ENCODE measurements around the gene ZNF584. TPM values are rescaled to one million over a fixed set of nuclear protein-coding genes. Genes with fewer than 3 reads are reported as not detected.

Gene ZNF584
- total RNA-seq, 1 donor from 2014 or later = 11.5 TPM

- no peak for DNase-seq (ENCODE audit: low spot score)
Observed at GRCh38 chr19:58385891-58386575, 22.4 kb upstream of the ZNF584 start.

- peak; percentile 98 for DNase-seq (ENCODE audit: low spot score)
Observed at GRCh38 chr19:58386576-58387337, 21.7 kb upstream of the ZNF584 start, which contains the start of gene RPS5. TSS of gene RPS5 (plus strand) at chr19:58387269. CDS start at chr19:58388138, 869 bp downstream.

- DNase-seq (ENCODE audit: low spot score) = no peak
Observed at GRCh38 chr19:58387338-58388174, 20.9 kb upstream of the ZNF584 start.

GRCh38 chr19:58388175-58388526 lies 20.3 kb upstream of the ZNF584 start:
- DNase-seq (ENCODE audit: low spot score) = no peak

- no peak for DNase-seq (ENCODE audit: low spot score)
Observed at GRCh38 chr19:58392945-58393724, 15.3 kb upstream of the ZNF584 start.

GRCh38 chr19:58393725-58394033 lies 14.8 kb upstream of the ZNF584 start:
- DNase-seq (ENCODE audit: low spot score) = no peak

GRCh38 chr19:58394821-58395219 lies 13.6 kb upstream of the ZNF584 start:
- no peak for DNase-seq (ENCODE audit: low spot score)

GRCh38 chr19:58395220-58395978 lies 13.1 kb upstream of the ZNF584 start, which contains the start of gene RNF225:
TSS of gene RNF225 (plus strand) at chr19:58395656. CDS start at chr19:58396090, 434 bp downstream.
- DNase-seq (ENCODE audit: low spot score) = peak; percentile 88

GRCh38 chr19:58395979-58396627 lies 12.3 kb upstream of the ZNF584 start:
- no peak for DNase-seq (ENCODE audit: low spot score)

GRCh38 chr19:58396691-58397532 lies 11.5 kb upstream of the ZNF584 start:
- DNase-seq (ENCODE audit: low spot score) = no peak

- no peak for DNase-seq (ENCODE audit: low spot score)
Observed at GRCh38 chr19:58397533-58398037, 10.9 kb upstream of the ZNF584 start.

- no peak for DNase-seq (ENCODE audit: low spot score)
Observed at GRCh38 chr19:58398087-58398486, 10.4 kb upstream of the ZNF584 start.

GRCh38 chr19:58398545-58398944 lies 9.9 kb upstream of the ZNF584 start:
- no peak for DNase-seq (ENCODE audit: low spot score)

- no peak for DNase-seq (ENCODE audit: low spot score)
Observed at GRCh38 chr19:58399903-58400302, 8.5 kb upstream of the ZNF584 start.

GRCh38 chr19:58400316-58400915 lies 8.0 kb upstream of the ZNF584 start:
- DNase-seq (ENCODE audit: low spot score) = no peak

- peak; percentile 99 for DNase-seq (ENCODE audit: low spot score)
Observed at GRCh38 chr19:58400916-58401839, 7.3 kb upstream of the ZNF584 start.

GRCh38 chr19:58401840-58402421 lies 6.5 kb upstream of the ZNF584 start:
- no peak for DNase-seq (ENCODE audit: low spot score)
